Neural cell (in vitro differentiated cells): ENCODE results near the gene PRRT1B. TPM values are rescaled to one million over a fixed set of nuclear protein-coding genes. Genes with fewer than 3 reads are reported as not detected.

Experiments
- H2AFZ ChIP-seq: fragments of 200-600, 300-800 bp; sonication (generic), shearing (Covaris generic); 2 replicates; pipeline ENCODE4 v1.6.0; 2014; ENCODE audit warnings: low read depth, mild to moderate bottlenecking, antibody characterized with exemption, low read length, moderate library complexity
- H3F3A ChIP-seq: fragments of 200-600 bp; shearing (Covaris generic); 2 replicates; pipeline ENCODE4 v1.6.1; 2016; ENCODE audit warnings: mild to moderate bottlenecking, moderate library complexity, mixed read lengths, antibody characterized with exemption, low read length; ENCODE audit not compliant: insufficient read depth, poor library complexity, severe bottlenecking
- H3K27ac ChIP-seq: fragments of 200-600, 300-800 bp; sonication (generic), shearing (Covaris generic); 2 replicates; pipeline ENCODE4 v1.5.1; 2014; ENCODE audit warnings: mild to moderate bottlenecking, low read length, moderate library complexity
- H3K27me3 ChIP-seq: fragments of 300-800, 200-600 bp; sonication (generic), shearing (Covaris generic); 2 replicates; pipeline ENCODE4 v1.6.0; 2014; ENCODE audit warnings: mild to moderate bottlenecking, low read depth, low read length, moderate library complexity; ENCODE audit not compliant: insufficient read depth
- H3K36me3 ChIP-seq: fragments of 300-800, 200-600 bp; sonication (generic), shearing (Covaris generic); 2 replicates; pipeline ENCODE4 v1.5.1; 2014; ENCODE audit warnings: mild to moderate bottlenecking, antibody characterized with exemption, low read length, moderate library complexity; ENCODE audit not compliant: insufficient read depth
- H3K4me2 ChIP-seq: fragments of 300-800, 200-600 bp; sonication (generic), shearing (Covaris generic); 2 replicates; pipeline ENCODE4 v1.6.0; 2014; ENCODE audit warnings: mild to moderate bottlenecking, low read length
- H3K4me3 ChIP-seq: fragments of 300-800, 200-600 bp; sonication (generic), shearing (Covaris generic); 2 replicates; pipeline ENCODE4 v1.5.1; 2014; ENCODE audit warnings: mild to moderate bottlenecking, low read length, moderate library complexity
- H3K79me2 ChIP-seq: fragments of 200-600 bp; shearing (Covaris generic); replicated peaks from 2 replicates; pipeline ENCODE4 v1.6.0; 2014; ENCODE audit warnings: mild to moderate bottlenecking, low read length, moderate library complexity; ENCODE audit not compliant: insufficient read depth
- H3K9ac ChIP-seq: fragments of 300-800, 200-600 bp; sonication (generic), shearing (Covaris generic); 2 replicates; pipeline ENCODE4 v1.6.1; 2016; ENCODE audit warnings: mild to moderate bottlenecking, low read length, mixed read lengths
- H3K9me2 ChIP-seq: fragments of 200-600 bp; shearing (Covaris generic); 2 replicates; pipeline ENCODE4 v1.6.1; 2016; ENCODE audit warnings: mild to moderate bottlenecking, low read length, mixed read lengths; ENCODE audit not compliant: insufficient read depth
- H3K9me3 ChIP-seq: fragments of 200-600, 300-800 bp; sonication (generic), shearing (Covaris generic); 2 replicates; pipeline ENCODE4 v1.6.1; 2016; ENCODE audit warnings: mild to moderate bottlenecking, mixed run types, low read length, moderate library complexity, mixed read lengths
- H4K20me1 ChIP-seq: fragments of 200-600 bp; shearing (Covaris generic); 2 replicates; pipeline ENCODE4 v1.6.1; 2016; ENCODE audit warnings: mild to moderate bottlenecking, mixed run types; ENCODE audit not compliant: insufficient read depth
- CTCF ChIP-seq: fragments of 450-650 bp; IDR thresholded peaks from 2 replicates; pipeline ENCODE4 v1.5.1; 2014; ENCODE audit warnings: antibody characterized with exemption, mild to moderate bottlenecking, moderate library complexity; ENCODE audit not compliant: poor library complexity, severe bottlenecking
- EP300 ChIP-seq: fragments of 450-650 bp; conservative IDR thresholded peaks from 2 replicates; pipeline ENCODE4 v1.6.1; 2014; ENCODE audit warnings: antibody characterized with exemption, mild to moderate bottlenecking, moderate library complexity; ENCODE audit not compliant: poor library complexity, severe bottlenecking
- EZH2 ChIP-seq: fragments of 200-600, 300-800 bp; shearing (Covaris generic), sonication (generic); IDR thresholded peaks from 2 replicates; pipeline ENCODE4 v1.6.1; 2014; ENCODE audit warnings: antibody characterized with exemption, low read length, borderline replicate concordance, mild to moderate bottlenecking; ENCODE audit not compliant: insufficient read depth, poor library complexity, severe bottlenecking
- MXI1 ChIP-seq: fragments of 450-650 bp; conservative IDR thresholded peaks from 2 replicates; pipeline ENCODE4 v1.6.1; 2014; ENCODE audit warnings: antibody characterized with exemption, mild to moderate bottlenecking; ENCODE audit not compliant: poor library complexity, severe bottlenecking
- POLR2AphosphoS5 ChIP-seq: IDR thresholded peaks from 2 replicates; pipeline ENCODE4 v1.6.1; 2012
- REST ChIP-seq: IDR thresholded peaks from 2 replicates; pipeline ENCODE4 v1.6.1; 2012; ENCODE audit warnings: borderline replicate concordance
- SMC3 ChIP-seq: fragments of 450-650 bp; conservative IDR thresholded peaks from 2 replicates; pipeline ENCODE4 v1.6.1; 2014; ENCODE audit warnings: antibody characterized with exemption, mild to moderate bottlenecking, moderate library complexity; ENCODE audit not compliant: poor library complexity
- polyA plus RNA-seq: library from polyadenylated mRNA; depleted of rRNA; stranded (reverse); fragments of >200 nt; gene quantifications from 2 replicates; pipeline ENCODE4 v1.2.3, GENCODE V29; 2014

The PRRT1B gene
- polyA plus RNA-seq, 1 donor from 2014 or later: not detected

- H3K36me3 ChIP-seq: no peaks in the 10 kb centered on the region
- no peak overlapping the region for H3K27ac ChIP-seq
These were observed 39.5 kb downstream of the PRRT1B start for GRCh38 chr9:131584858-131585257.

GRCh38 chr9:131585375-131585774 is 40.1 kb downstream of the PRRT1B start:
- H3K9me2 ChIP-seq: no peaks in the 10 kb centered on the region
- no peak overlapping the region for H3K27ac ChIP-seq
- H3K4me3 ChIP-seq: no peak overlapping the region
- H3K9me3 ChIP-seq: no peaks in the 10 kb centered on the region
- no peak overlapping the region for H3K9ac ChIP-seq
- H3K79me2 ChIP-seq: no peaks in the 10 kb centered on the region
- H3K4me2 ChIP-seq: no peak overlapping the region
- no peaks in the 10 kb centered on the region for H3K27me3 ChIP-seq
- H4K20me1 ChIP-seq: no peaks in the 10 kb centered on the region
- no peak overlapping the region for H2AFZ ChIP-seq
- H3F3A ChIP-seq: no peaks in the 10 kb centered on the region
- no peaks in the 10 kb centered on the region for H3K36me3 ChIP-seq
- TF ChIP-seq REST: no peak
- no peak for TF ChIP-seq EP300
- no peak for TF ChIP-seq MXI1
- no peak for TF ChIP-seq SMC3
- no peak for TF ChIP-seq CTCF
- TF ChIP-seq EZH2: no peak
- TF ChIP-seq POLR2AphosphoS5: no peak

More at GRCh38 chr9:131584858-131585257, 39.5 kb downstream of the PRRT1B start:
- no peaks in the 10 kb centered on the region for H4K20me1 ChIP-seq
- H3K9me2 ChIP-seq: no peaks in the 10 kb centered on the region
- no peak overlapping the region for H3K4me2 ChIP-seq
- H3K4me3 ChIP-seq: no peak overlapping the region
- H3K9ac ChIP-seq: no peak overlapping the region
- H3K27me3 ChIP-seq: no peaks in the 10 kb centered on the region
- H3K9me3 ChIP-seq: no peaks in the 10 kb centered on the region
- H3K79me2 ChIP-seq: no peaks in the 10 kb centered on the region
- no peak for TF ChIP-seq REST
- no peak for TF ChIP-seq EZH2
- TF ChIP-seq CTCF: no peak
- TF ChIP-seq SMC3: no peak
- TF ChIP-seq EP300: no peak
- no peak overlapping the region for H2AFZ ChIP-seq
- H3F3A ChIP-seq: no peaks in the 10 kb centered on the region
